ENCODE data around the gene TNFAIP6. TPM values are rescaled to one million over a fixed set of nuclear protein-coding genes. Genes with fewer than 3 reads are reported as not detected.

TNFAIP6 gene
- polyA plus RNA-seq, 1 donor from 2014 or later, result not detected

GRCh38 chr2:151407281-151407680, 49.9 kb downstream of the TNFAIP6 start:
- no peak for TF ChIP-seq REST (IDR thresholded peaks at IDR 0.05; ENCODE audit: borderline replicate concordance)
- no peak for TF ChIP-seq CTCF (IDR thresholded peaks at IDR 0.05; ENCODE audit: poor library complexity, severe bottlenecking)
- no peak for TF ChIP-seq POLR2AphosphoS5 (IDR thresholded peaks at IDR 0.05)
- no peak for TF ChIP-seq EP300 (conservative IDR thresholded peaks at IDR 0.05; ENCODE audit: poor library complexity, severe bottlenecking)
- TF ChIP-seq RAD21 (conservative IDR thresholded peaks at IDR 0.05), result no peak
- no peak for TF ChIP-seq EZH2 (IDR thresholded peaks at IDR 0.05; ENCODE audit: borderline replicate concordance, insufficient read depth, low read length, poor library complexity, severe bottlenecking)
- TF ChIP-seq TAF1 (IDR thresholded peaks at IDR 0.05; ENCODE audit: low read depth), result no peak
- no peak for TF ChIP-seq SMC3 (conservative IDR thresholded peaks at IDR 0.05; ENCODE audit: poor library complexity)
- no peak for TF ChIP-seq MXI1 (conservative IDR thresholded peaks at IDR 0.05; ENCODE audit: poor library complexity, severe bottlenecking)
- no peak overlapping the region for H3K4me3 ChIP-seq (ENCODE audit: low read length)
- no peak overlapping the region for H3K9ac ChIP-seq (ENCODE audit: low read length)
- H3K9me3 ChIP-seq (ENCODE audit: low read length), result no peaks in the 10 kb centered on the region
- H2AFZ ChIP-seq (ENCODE audit: low read depth, low read length), result no peak overlapping the region
- no peaks in the 10 kb centered on the region for H3K36me3 ChIP-seq (ENCODE audit: insufficient read depth, low read length)
- H3F3A ChIP-seq (ENCODE audit: insufficient read depth, low read length, poor library complexity, severe bottlenecking), result no peaks in the 10 kb centered on the region
- H3K27me3 ChIP-seq (ENCODE audit: insufficient read depth, low read depth, low read length), result no peaks in the 10 kb centered on the region
- no peaks in the 10 kb centered on the region for H4K20me1 ChIP-seq (ENCODE audit: insufficient read depth)
- peaks cover 20% of the 10 kb centered on the region for H3K79me2 ChIP-seq (replicated peaks; ENCODE audit: insufficient read depth, low read length)
- no peaks in the 10 kb centered on the region for H3K9me2 ChIP-seq (ENCODE audit: insufficient read depth, low read length)
- H3K4me2 ChIP-seq (ENCODE audit: low read length), result no peak overlapping the region
- H3K27ac ChIP-seq (ENCODE audit: low read length), result no peak overlapping the region

- no peak overlapping the region for H3K9ac ChIP-seq (ENCODE audit: low read length)
- H3K27ac ChIP-seq (ENCODE audit: low read length), result no peak overlapping the region
- H3K36me3 ChIP-seq (ENCODE audit: insufficient read depth, low read length), result no peaks in the 10 kb centered on the region
- no peak overlapping the region for H3K4me2 ChIP-seq (ENCODE audit: low read length)
- H4K20me1 ChIP-seq (ENCODE audit: insufficient read depth), result no peaks in the 10 kb centered on the region
- no peaks in the 10 kb centered on the region for H3K9me3 ChIP-seq (ENCODE audit: low read length)
- H3K4me3 ChIP-seq (ENCODE audit: low read length), result peak overlapping the region; percentile 82
- TF ChIP-seq RAD21 (conservative IDR thresholded peaks at IDR 0.05), result no peak
- no peak for TF ChIP-seq MXI1 (conservative IDR thresholded peaks at IDR 0.05; ENCODE audit: poor library complexity, severe bottlenecking)
- no peak for TF ChIP-seq EP300 (conservative IDR thresholded peaks at IDR 0.05; ENCODE audit: poor library complexity, severe bottlenecking)
- no peak for TF ChIP-seq EZH2 (IDR thresholded peaks at IDR 0.05; ENCODE audit: borderline replicate concordance, insufficient read depth, low read length, poor library complexity, severe bottlenecking)
- TF ChIP-seq SMC3 (conservative IDR thresholded peaks at IDR 0.05; ENCODE audit: poor library complexity), result no peak
- TF ChIP-seq POLR2AphosphoS5 (IDR thresholded peaks at IDR 0.05), result no peak
- TF ChIP-seq TAF1 (IDR thresholded peaks at IDR 0.05; ENCODE audit: low read depth), result no peak
- no peak for TF ChIP-seq REST (IDR thresholded peaks at IDR 0.05; ENCODE audit: borderline replicate concordance)
- TF ChIP-seq CTCF (IDR thresholded peaks at IDR 0.05; ENCODE audit: poor library complexity, severe bottlenecking), result no peak
- H2AFZ ChIP-seq (ENCODE audit: low read depth, low read length), result no peak overlapping the region
- peaks cover 21% of the 10 kb centered on the region for H3K79me2 ChIP-seq (replicated peaks; ENCODE audit: insufficient read depth, low read length)
- H3K9me2 ChIP-seq (ENCODE audit: insufficient read depth, low read length), result no peaks in the 10 kb centered on the region
- H3F3A ChIP-seq (ENCODE audit: insufficient read depth, low read length, poor library complexity, severe bottlenecking), result no peaks in the 10 kb centered on the region
- H3K27me3 ChIP-seq (ENCODE audit: insufficient read depth, low read depth, low read length), result no peaks in the 10 kb centered on the region
Measured at GRCh38 chr2:151408788-151409600, 51.6 kb downstream of the TNFAIP6 start.

Data from neural cell (in vitro differentiated cells).